Adrenal gland (tissue), 12 donors: ENCODE data around the gene C20orf141. TPM values are rescaled to one million over a fixed set of nuclear protein-coding genes. Genes with fewer than 3 reads are reported as not detected.

Experiments used
- DNase-seq, 7 donors: peaks; one replicate each; pipeline ENCODE4 v3.0.0-alpha.2; 2019 to 2020
- H3K27ac ChIP-seq, 5 donors: fragments of 200-600 bp; sonication (generic) in 4 of 5; 1 replicate in 3 of 5; 2 replicates in 2 of 5; pipeline versions ENCODE4 v1.5.1 to v1.8.0; 2016 to 2020; ENCODE audit warnings: mild to moderate bottlenecking in 1 of 5
- H3K27me3 ChIP-seq: fragments of 200-600 bp; 2 replicates; pipeline ENCODE4 v1.8.0; 2021
- H3K36me3 ChIP-seq, 2 donors: fragments of 200-600 bp; replicated peaks in 1 of 2; 1 replicate in 1 of 2; 2 replicates in 1 of 2; pipeline versions ENCODE4 v1.5.1 to v1.8.0; 2018 to 2022
- H3K4me1 ChIP-seq, 2 donors: fragments of 200-600 bp; replicated peaks in 1 of 2; 1 replicate in 1 of 2; 2 replicates in 1 of 2; pipeline versions ENCODE4 v1.5.1 to v1.8.0; 2018 to 2021
- H3K4me3 ChIP-seq, 4 donors: fragments of 200-600 bp; sonication (generic) in 3 of 4; one replicate each; pipeline ENCODE4 v1.5.1; 2016 to 2018
- H3K9me3 ChIP-seq, 3 donors: fragments of 200-600 bp; sonication (generic) in 1 of 3; replicated peaks in 1 of 3; 1 replicate in 2 of 3; 2 replicates in 1 of 3; pipeline versions ENCODE4 v1.5.1 to v1.8.0; 2016 to 2021
- POLR2A ChIP-seq, 2 donors: fragments of 450-650 bp; IDR thresholded peaks; one replicate each; pipeline ENCODE4 v1.6.1; 2017; ENCODE audit warnings: antibody characterized with exemption in 2 of 2, mild to moderate bottlenecking in 2 of 2, moderate library complexity in 1 of 2
- WGBS, 4 donors: extraction: QIAGEN DNeasy Blood & Tissue Kit in 2 of 4; methylation state at CpG; one replicate each; pipeline versions ENCODE4 v1.1.5 to v1.1.7; 2013 to 2017; 5-methylcytosine and 5-hydroxymethylcytosine counted together
- intact Hi-C, 2 donors: fragments of 100-400 bp; cut with DNase I; formaldehyde crosslinking; loops; one replicate each; pipeline versions ENCODE4 v1.14.1 to v1.15.0; 2022 to 2023
- polyA plus RNA-seq, 3 donors: library from polyadenylated mRNA; stranded (reverse); fragments of 200-250 nt in 2 of 3; fragments of 350-450 nt in 1 of 3; fragmentation: Illumina TruSeq in 1 of 3; extraction: RNeasy Lipid Tissue Mini Kit (QIAGEN cat#74804) in 1 of 3; gene quantifications; one replicate each; pipeline ENCODE4 v1.2.3, GENCODE V29; 2013 to 2014
- total RNA-seq, 9 donors: library from RNA; depleted of rRNA in 4 of 9; stranded (reverse); fragments of >200 nt in 4 of 9; fragments of 120-200 nt in 1 of 9; fragmentation: NEBNext Ultra II Directional in 1 of 9; extraction: Animal tissue kit (Norgen Biotek cat#: 25700) in 1 of 9; gene quantifications; one replicate each; pipeline versions ENCODE4 v1.1.0 to v1.2.4, GENCODE V29; 2013 to 2023
- TF ChIP-seq, protein P1 (sequence below), 6 experiments: fragments of 450-650 bp in 4 of 6; fragments of 200-600 bp in 2 of 6; sonication (generic) in 1 of 6; IDR thresholded peaks; 1 replicate in 5 of 6; 2 replicates in 1 of 6; pipeline versions ENCODE4 v1.5.1 to v1.8.0; 2016 to 2021; ENCODE audit warnings: antibody characterized with exemption in 6 of 6, mild to moderate bottlenecking in 2 of 6, moderate library complexity in 1 of 6
- donor health status: healthy with polysubstance abuse.
- donor health status: Bipolar disorder and iron deficiency.
- donor health status: DM: yes; HTN: yes; CAD: no.
- donor health status: DM: no; HTN: no; CAD: no.
- donor health status: DM: no; HTN: no; CAD: no.
- donor health status: DM: yes; HTN: yes; CAD: no.

Gene C20orf141
- total and polyA plus RNA-seq, 12 donors: 0.30 TPM; not detected in 11

DNA sequence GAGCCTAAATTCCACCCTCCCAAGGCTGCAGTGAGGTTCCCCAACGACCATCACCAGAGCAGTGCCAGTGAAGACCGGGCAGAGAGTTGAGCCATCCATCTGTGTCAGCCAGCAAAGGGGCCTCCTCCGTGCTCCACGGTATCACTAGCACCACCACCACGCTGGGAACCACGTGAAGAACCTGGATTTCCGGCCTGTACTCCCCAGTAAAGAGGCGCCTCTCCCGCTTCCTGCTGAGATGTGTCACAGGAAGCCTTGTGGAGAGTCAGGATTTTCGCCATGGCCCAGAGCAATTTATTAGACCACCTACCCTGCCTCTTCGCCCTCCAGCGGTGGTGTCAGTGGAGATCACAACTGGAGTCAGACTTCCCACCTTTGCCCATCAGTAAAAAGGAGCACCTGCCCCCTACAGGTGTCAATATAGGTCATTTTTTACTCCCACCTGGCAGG is 43.1 kb upstream of the C20orf141 start:
- TF ChIP-seq, protein P1, sequence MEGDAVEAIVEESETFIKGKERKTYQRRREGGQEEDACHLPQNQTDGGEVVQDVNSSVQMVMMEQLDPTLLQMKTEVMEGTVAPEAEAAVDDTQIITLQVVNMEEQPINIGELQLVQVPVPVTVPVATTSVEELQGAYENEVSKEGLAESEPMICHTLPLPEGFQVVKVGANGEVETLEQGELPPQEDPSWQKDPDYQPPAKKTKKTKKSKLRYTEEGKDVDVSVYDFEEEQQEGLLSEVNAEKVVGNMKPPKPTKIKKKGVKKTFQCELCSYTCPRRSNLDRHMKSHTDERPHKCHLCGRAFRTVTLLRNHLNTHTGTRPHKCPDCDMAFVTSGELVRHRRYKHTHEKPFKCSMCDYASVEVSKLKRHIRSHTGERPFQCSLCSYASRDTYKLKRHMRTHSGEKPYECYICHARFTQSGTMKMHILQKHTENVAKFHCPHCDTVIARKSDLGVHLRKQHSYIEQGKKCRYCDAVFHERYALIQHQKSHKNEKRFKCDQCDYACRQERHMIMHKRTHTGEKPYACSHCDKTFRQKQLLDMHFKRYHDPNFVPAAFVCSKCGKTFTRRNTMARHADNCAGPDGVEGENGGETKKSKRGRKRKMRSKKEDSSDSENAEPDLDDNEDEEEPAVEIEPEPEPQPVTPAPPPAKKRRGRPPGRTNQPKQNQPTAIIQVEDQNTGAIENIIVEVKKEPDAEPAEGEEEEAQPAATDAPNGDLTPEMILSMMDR (IDR thresholded peaks at IDR 0.05): no peak
- no peak for TF ChIP-seq POLR2A (IDR thresholded peaks at IDR 0.05)
- intact Hi-C loops: no loop called here
- Histone ChIP-seq H3K4me1 (no peaks in the 10 kb centered on the region), H3K4me3 (no peak overlapping the region), H3K36me3 (no peaks in the 10 kb centered on the region), H3K27me3 (peaks cover 11% of the 10 kb centered on the region), H3K9me3 (peaks cover 0 to 6% (median 0%) of the 10 kb centered on the region in 3 donors), H3K27ac (no peak overlapping the region)
- WGBS, 4 donors: 52 to 58% (median 55%) methylated on average over 6 to 12 of the region's 12 CpGs
- no peak for DNase-seq

DNA sequence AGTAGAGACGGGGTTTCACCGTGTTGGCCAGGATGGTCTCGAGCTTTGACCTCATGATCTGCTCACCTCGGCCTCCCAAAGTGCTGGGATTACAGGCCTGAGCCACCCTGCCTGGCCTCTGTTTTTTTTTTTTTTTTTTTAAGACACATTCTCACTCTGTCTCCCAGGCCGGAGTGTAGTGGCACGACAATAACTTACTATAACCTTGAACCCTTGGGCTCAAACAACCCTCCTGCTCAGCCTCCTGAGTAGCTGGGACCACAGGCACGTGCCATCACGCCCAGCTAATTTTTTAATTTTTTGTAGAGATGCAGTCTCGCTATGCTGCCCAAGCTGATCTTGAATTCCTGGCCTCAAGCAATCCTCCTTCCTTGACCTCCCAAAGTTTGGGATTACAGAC is 41.0 kb upstream of the C20orf141 start:
- TF ChIP-seq POLR2A (IDR thresholded peaks at IDR 0.05): no peak
- TF ChIP-seq, protein P1 (IDR thresholded peaks at IDR 0.05): no peak
- intact Hi-C loops: no loop called here
- no peak overlapping the region for H3K4me3 ChIP-seq
- H3K27ac ChIP-seq: no peak overlapping the region
- H3K4me1 ChIP-seq: no peaks in the 10 kb centered on the region
- peaks cover 4% of the 10 kb centered on the region for H3K27me3 ChIP-seq
- H3K36me3 ChIP-seq: no peaks in the 10 kb centered on the region
- no peak for DNase-seq
- 68 to 86% (median 85%) methylated on average over 9 of the region's 9 CpGs for WGBS, 4 donors
- peaks cover 0 to 6% (median 0%) of the 10 kb centered on the region in 3 donors for H3K9me3 ChIP-seq

DNA sequence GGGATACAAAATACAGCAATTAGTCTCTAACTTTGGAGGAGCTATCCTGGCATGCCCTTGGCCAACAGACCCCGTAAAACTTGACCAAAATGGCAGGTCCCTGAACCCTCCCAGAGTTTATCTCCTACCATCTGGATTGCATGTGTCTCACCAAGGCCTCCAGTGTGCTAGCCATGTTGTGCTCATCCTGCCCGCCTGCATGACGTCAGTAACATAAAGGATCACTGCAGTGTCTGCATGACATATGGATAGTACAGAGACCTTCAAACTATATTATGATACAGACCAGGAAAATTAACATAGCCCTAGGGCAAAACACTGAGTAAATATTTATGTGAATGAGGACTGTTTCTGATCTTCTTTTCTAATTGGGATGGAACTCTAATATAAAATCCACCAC is 39.6 kb upstream of the C20orf141 start:
- Histone ChIP-seq H3K27ac (no peak overlapping the region), H3K27me3 (peaks cover 4% of the 10 kb centered on the region), H3K9me3 (peaks cover 0 to 6% (median 0%) of the 10 kb centered on the region in 3 donors), H3K4me1 (no peaks in the 10 kb centered on the region), H3K36me3 (no peaks in the 10 kb centered on the region), H3K4me3 (no peak overlapping the region)
- 55 to 70% (median 70%) methylated on average over 2 to 3 of the region's 3 CpGs for WGBS, 4 donors
- TF ChIP-seq, protein P1 (IDR thresholded peaks at IDR 0.05): no peak
- no peak for TF ChIP-seq POLR2A (IDR thresholded peaks at IDR 0.05)
- intact Hi-C loops: no loop called here
- DNase-seq: no peak

DNA sequence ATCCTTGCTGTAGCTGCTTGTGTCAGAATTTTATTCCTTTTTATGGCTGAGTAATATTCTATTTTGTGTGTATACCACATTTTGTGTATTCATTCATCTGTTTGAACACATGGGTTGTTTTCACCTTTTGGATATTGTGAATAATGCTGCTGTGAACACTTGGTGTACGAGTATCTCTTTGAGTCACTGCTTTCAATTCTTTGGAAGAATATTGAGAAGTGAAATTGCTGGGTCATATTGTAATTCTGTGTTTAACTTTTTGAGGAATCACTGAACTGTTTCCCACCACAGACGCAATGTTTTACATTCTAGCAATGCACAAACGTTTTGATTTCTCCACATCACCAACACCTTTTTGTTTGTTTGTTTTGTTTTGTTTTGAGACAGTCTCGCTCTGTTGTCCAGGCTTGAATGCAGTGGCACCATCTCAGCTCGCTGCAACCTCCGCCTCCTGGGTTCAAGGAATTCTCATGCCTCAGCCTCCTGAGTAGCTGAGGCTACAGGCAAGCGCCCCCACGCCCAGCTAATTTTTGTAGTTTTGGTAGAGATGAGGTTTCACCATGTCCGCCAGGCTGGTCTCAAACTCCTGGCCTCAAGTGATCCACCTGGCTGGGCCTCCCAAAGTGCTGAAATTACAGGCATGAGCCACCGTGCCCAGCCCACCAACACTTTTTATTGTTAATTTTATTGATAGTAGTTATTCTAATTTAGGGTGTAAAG is 36.0 kb upstream of the C20orf141 start:
- H3K27me3 ChIP-seq: peaks cover 4% of the 10 kb centered on the region
- TF ChIP-seq POLR2A (IDR thresholded peaks at IDR 0.05): no peak
- TF ChIP-seq, protein P1 (IDR thresholded peaks at IDR 0.05): no peak
- no peak for DNase-seq
- peaks cover 0 to 6% (median 0%) of the 10 kb centered on the region in 3 donors for H3K9me3 ChIP-seq
- H3K4me3 ChIP-seq: no peak overlapping the region
- H3K36me3 ChIP-seq: no peaks in the 10 kb centered on the region
- H3K27ac ChIP-seq: no peak overlapping the region
- H3K4me1 ChIP-seq: no peaks in the 10 kb centered on the region
- intact Hi-C loops: no loop called here
- 75 to 83% (median 77%) methylated on average over 10 of the region's 10 CpGs for WGBS, 4 donors
